HK-2 (cell line): ENCODE data around the gene FOXJ3.

ENCODE experiments used
- DNase-seq: peaks from one replicate; pipeline ENCODE4 v3.0.0-alpha.2; 2018; ENCODE audit not compliant: unreplicated experiment

FOXJ3 gene

GRCh38 chr1:42335050-42335808 is at the start of gene FOXJ3:
Gene FOXJ3 (minus strand): TSS chr1:42335235. CDS start chr1:42311093, 24,142 bp downstream.
- DNase-seq, result peak; percentile 91

GRCh38 chr1:42381280-42381673 is 46.2 kb upstream of the FOXJ3 start:
- DNase-seq, result no peak

GRCh38 chr1:42380586-42381279 is 45.7 kb upstream of the FOXJ3 start, which contains the start of gene RIMKLA:
Gene RIMKLA (plus strand): TSS chr1:42380792. CDS start chr1:42380935, 143 bp downstream.
- DNase-seq, result peak; percentile 35

GRCh38 chr1:42379794-42380585 is 45.0 kb upstream of the FOXJ3 start:
- peak; percentile 17 for DNase-seq

GRCh38 chr1:42372796-42373195 is 37.8 kb upstream of the FOXJ3 start:
- DNase-seq, result no peak

GRCh38 chr1:42370876-42371549 is 36.0 kb upstream of the FOXJ3 start:
- no peak for DNase-seq

GRCh38 chr1:42369471-42369870 is 34.4 kb upstream of the FOXJ3 start:
- DNase-seq, result no peak

GRCh38 chr1:42368096-42368795 is 33.2 kb upstream of the FOXJ3 start:
- peak; percentile 22 for DNase-seq

GRCh38 chr1:42365118-42365517 is 30.1 kb upstream of the FOXJ3 start:
- no peak for DNase-seq

GRCh38 chr1:42364542-42364941 is 29.5 kb upstream of the FOXJ3 start:
- no peak for DNase-seq

- no peak for DNase-seq
Measured at GRCh38 chr1:42364089-42364488, 29.1 kb upstream of the FOXJ3 start.

GRCh38 chr1:42359466-42359865 is 24.4 kb upstream of the FOXJ3 start:
- DNase-seq, result no peak

- DNase-seq, result no peak
Measured at GRCh38 chr1:42358791-42359190, 23.8 kb upstream of the FOXJ3 start.

- no peak for DNase-seq
Measured at GRCh38 chr1:42350086-42350485, 15.1 kb upstream of the FOXJ3 start.

GRCh38 chr1:42348498-42348897 is 13.5 kb upstream of the FOXJ3 start:
- no peak for DNase-seq

- no peak for DNase-seq
Measured at GRCh38 chr1:42343049-42343448, 8.0 kb upstream of the FOXJ3 start.

GRCh38 chr1:42340901-42341300 is 5.9 kb upstream of the FOXJ3 start:
- no peak for DNase-seq

GRCh38 chr1:42340093-42340492 is 5.1 kb upstream of the FOXJ3 start:
- no peak for DNase-seq

GRCh38 chr1:42336978-42337377 is 1.9 kb upstream of the FOXJ3 start:
- no peak for DNase-seq

GRCh38 chr1:42335809-42336518 is 929 bp upstream of the FOXJ3 start:
- no peak for DNase-seq
